DMS79 treated with DMSO at 0.1 percent for 48 hours (cell line): ENCODE results near the gene GPR148.
A peak's percentile ranks its signal among the peaks of the same experiment; 100 is the strongest.

Experiments used
- DNase-seq: peaks from one replicate; lab custom pipeline; 2025; lab: John Stamatoyannopoulos, UW

The GPR148 gene

GRCh38 chr2:130769343-130769907 is 40.6 kb downstream of the GPR148 start:
- no peak for DNase-seq

- peak; percentile 12 for DNase-seq
These were observed 47.7 kb downstream of the GPR148 start for GRCh38 chr2:130776550-130776949.

DNA sequence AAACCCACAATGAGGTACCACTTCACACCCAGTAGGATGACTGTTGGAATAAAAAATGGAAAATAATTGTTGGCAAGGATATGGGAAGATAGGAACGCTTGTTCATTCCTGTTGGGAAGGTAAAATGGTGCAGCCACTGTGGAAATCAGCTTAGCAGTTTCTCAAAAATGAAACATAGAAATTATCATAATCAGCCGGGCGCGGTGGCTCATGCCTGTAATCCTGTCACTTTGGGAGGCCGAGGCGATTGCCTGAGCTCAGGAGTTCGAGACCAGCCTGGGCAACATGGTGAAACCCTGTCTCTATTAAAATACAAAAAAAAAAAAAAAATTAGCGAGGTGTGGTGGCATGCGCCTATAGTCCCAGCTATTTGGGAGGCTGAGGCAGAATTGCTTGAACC is 49.9 kb downstream of the GPR148 start:
- no peak for DNase-seq
